Endothelial cell of umbilical vein (primary cell): Measurements from ENCODE around the gene KRTAP10-12. TPM values are rescaled to one million over a fixed set of nuclear protein-coding genes. Genes with fewer than 3 reads are reported as not detected.

ENCODE experiments used
- BruUV-seq: library from RNA; stranded (reverse); fragments of 400-500 nt; replicated peaks from 2 replicates; lab custom pipeline; 2021; lab: Mats Ljungman, UMichigan
- CTCF ChIA-PET: fragments of 300-600, 350-600 bp; sonication (Branson Sonifier 250); formaldehyde crosslinking; loops from one replicate; lab custom pipeline; 2021; ENCODE audit warnings: antibody characterized with exemption, inconsistent platforms; lab: Charles Lee
- POLR2A ChIA-PET: fragments of 300-600, 350-600 bp; sonication (Branson Sonifier 250); formaldehyde crosslinking; loops from one replicate; lab custom pipeline; 2021; ENCODE audit warnings: antibody characterized with exemption, inconsistent platforms; lab: Charles Lee
- DNase-seq: peaks from one replicate; pipeline ENCODE4 v3.0.0-alpha.2; 2011; ENCODE audit warnings: low read depth, low spot score
- FAIRE-seq: peaks from 2 replicates; lab custom pipeline; 2011; peaks lifted over from hg19 to GRCh38; lab: Jason Lieb, UNC
- H2AFZ ChIP-seq: 2 replicates; pipeline ENCODE4 v1.6.0; 2012; ENCODE audit warnings: low read depth, low read length, control low read depth, inconsistent platforms
- H3K27ac ChIP-seq: 2 replicates; pipeline ENCODE4 v1.5.1; 2011; ENCODE audit warnings: low read depth, mild to moderate bottlenecking, control low read depth, low read length, moderate library complexity; ENCODE audit not compliant: insufficient read depth
- H3K27me3 ChIP-seq, 2 experiments: 2 replicates each; pipeline versions ENCODE4 v1.6.0 to v1.6.1; 2011; ENCODE audit warnings: low read length in 2 of 2, mixed read lengths in 1 of 2; ENCODE audit not compliant: control insufficient read depth in 2 of 2, insufficient read depth in 2 of 2
- H3K36me3 ChIP-seq, 2 experiments: 2 replicates in 1 of 2; 3 replicates in 1 of 2; pipeline ENCODE4 v1.5.1; 2011; ENCODE audit warnings: low read length in 2 of 2, mild to moderate bottlenecking in 1 of 2, moderate library complexity in 1 of 2; ENCODE audit not compliant: control insufficient read depth in 2 of 2, insufficient read depth in 2 of 2; ENCODE audit errors: extremely low read depth in 1 of 2
- H3K4me1 ChIP-seq: 3 replicates; pipeline ENCODE4 v1.5.1; 2011; ENCODE audit warnings: mild to moderate bottlenecking, low read length; ENCODE audit not compliant: control insufficient read depth, insufficient read depth; ENCODE audit errors: extremely low read depth
- H3K4me2 ChIP-seq: 2 replicates; pipeline ENCODE4 v1.6.1; 2011; ENCODE audit warnings: low read length, control low read depth, mixed read lengths; ENCODE audit not compliant: insufficient read depth
- H3K4me3 ChIP-seq, 3 experiments: fragments of 200-600 bp in 1 of 3; sonication (generic), shearing (Covaris generic) in 1 of 3; replicated peaks in 1 of 3; 2 replicates each; pipeline ENCODE4 v1.5.1; 2011 to 2016; ENCODE audit warnings: control low read depth in 3 of 3, low read length in 3 of 3, mild to moderate bottlenecking in 2 of 3, inconsistent platforms in 1 of 3, low read depth in 1 of 3, moderate library complexity in 1 of 3; ENCODE audit not compliant: insufficient read depth in 1 of 3
- H3K79me2 ChIP-seq: 2 replicates; pipeline ENCODE4 v1.6.0; 2012; ENCODE audit warnings: low read length, inconsistent platforms; ENCODE audit not compliant: control insufficient read depth, insufficient read depth
- H3K9ac ChIP-seq: replicated peaks from 2 replicates; pipeline ENCODE3; 2011; ENCODE audit warnings: low read length, control low read depth; ENCODE audit not compliant: insufficient read depth; ENCODE audit errors: extremely low read depth
- H3K9me1 ChIP-seq: replicated peaks from 3 replicates; pipeline ENCODE4 v1.6.0; 2011; ENCODE audit warnings: mild to moderate bottlenecking, low read length; ENCODE audit not compliant: control insufficient read depth, insufficient read depth; ENCODE audit errors: extremely low read depth
- H3K9me3 ChIP-seq: replicated peaks from 2 replicates; pipeline ENCODE4 v1.5.1; 2012; ENCODE audit warnings: low read length, inconsistent platforms; ENCODE audit not compliant: control insufficient read depth, insufficient read depth
- H4K20me1 ChIP-seq: replicated peaks from 2 replicates; pipeline ENCODE3; 2011; ENCODE audit warnings: mild to moderate bottlenecking, low read length; ENCODE audit not compliant: control insufficient read depth, insufficient read depth; ENCODE audit errors: extremely low read depth
- EZH2 ChIP-seq: IDR thresholded peaks from 2 replicates; pipeline ENCODE4 v1.6.1; 2012; ENCODE audit warnings: borderline replicate concordance, low read depth, mild to moderate bottlenecking, moderate library complexity, low read length, inconsistent platforms; ENCODE audit not compliant: severe bottlenecking
- FOS ChIP-seq: IDR thresholded peaks from 2 replicates; pipeline ENCODE4 v1.6.1; 2011; ENCODE audit warnings: mild to moderate bottlenecking, low read length, moderate library complexity, borderline replicate concordance; ENCODE audit not compliant: insufficient read depth
- GATA2 ChIP-seq: IDR thresholded peaks from 2 replicates; pipeline ENCODE4 v1.7.0; 2011; ENCODE audit warnings: low read depth, mild to moderate bottlenecking, moderate library complexity, mixed read lengths, low read length; ENCODE audit not compliant: insufficient read length, insufficient read depth
- JUN ChIP-seq: IDR thresholded peaks from 2 replicates; pipeline ENCODE4 v1.6.1; 2011; ENCODE audit warnings: borderline replicate concordance, low read depth; ENCODE audit not compliant: insufficient read length, insufficient read depth
- MYC ChIP-seq: IDR thresholded peaks from one replicate; pipeline ENCODE4 v1.6.1; 2011; ENCODE audit warnings: mild to moderate bottlenecking, low read depth, low read length
- POLR2A ChIP-seq: IDR thresholded peaks from 2 replicates; pipeline ENCODE4 v1.6.1; 2012; ENCODE audit warnings: low read depth, mild to moderate bottlenecking, control low read depth, low read length
- POLR2AphosphoS5 ChIP-seq: IDR thresholded peaks from 2 replicates; pipeline ENCODE4 v1.6.1; 2012; ENCODE audit warnings: low read depth, mild to moderate bottlenecking, control low read depth, low read length, moderate library complexity; ENCODE audit not compliant: insufficient read depth
- dilution Hi-C: fragments of 300-500 bp; cut with MboI; formaldehyde crosslinking; loops from one replicate; pipeline ENCODE4 v1.15.0; 2019; ENCODE audit warnings: low sequenced_read_pairs; ENCODE audit not compliant: extremely low pct_ligation_motif_present
- intact Hi-C: fragments of 100-400 bp; cut with micrococcal nuclease; formaldehyde crosslinking; loops from one replicate; pipeline ENCODE4 v1.10.0; 2022
- polyA plus RNA-seq, 4 experiments: library from polyadenylated mRNA; depleted of rRNA in 3 of 4; stranded (reverse) in 3 of 4; unstranded in 1 of 4; fragments of >200 nt; gene quantifications; 2 replicates each; pipeline versions ENCODE4 v1.2.1 to v1.2.3, GENCODE V29; 2011 to 2012; ENCODE audit warnings: missing spikeins in 1 of 4
- total RNA-seq: library from RNA; stranded (reverse); gene quantifications from 2 replicates; pipeline ENCODE4 v1.2.3, GENCODE V29; 2021
- TF ChIP-seq, protein P1 (sequence below): IDR thresholded peaks from 2 replicates; pipeline ENCODE4 v1.6.1; 2011; ENCODE audit not compliant: insufficient read depth, insufficient read length
- TF ChIP-seq, protein P2 (sequence below), 2 donors: IDR thresholded peaks; 1 replicate in 1 of 2; 2 replicates in 1 of 2; pipeline ENCODE4 v1.5.1; 2011; ENCODE audit warnings: low read length in 2 of 2, mild to moderate bottlenecking in 2 of 2, moderate library complexity in 2 of 2, control low read depth in 1 of 2, inconsistent platforms in 1 of 2, low read depth in 1 of 2; ENCODE audit not compliant: insufficient read depth in 1 of 2; ENCODE audit errors: extremely low read depth in 1 of 2

KRTAP10-12 gene
- total and polyA plus RNA-seq, 2 donors (not counting 3 experiments of a cell fraction or from before 2014, with no cell fraction given): not detected

DNA sequence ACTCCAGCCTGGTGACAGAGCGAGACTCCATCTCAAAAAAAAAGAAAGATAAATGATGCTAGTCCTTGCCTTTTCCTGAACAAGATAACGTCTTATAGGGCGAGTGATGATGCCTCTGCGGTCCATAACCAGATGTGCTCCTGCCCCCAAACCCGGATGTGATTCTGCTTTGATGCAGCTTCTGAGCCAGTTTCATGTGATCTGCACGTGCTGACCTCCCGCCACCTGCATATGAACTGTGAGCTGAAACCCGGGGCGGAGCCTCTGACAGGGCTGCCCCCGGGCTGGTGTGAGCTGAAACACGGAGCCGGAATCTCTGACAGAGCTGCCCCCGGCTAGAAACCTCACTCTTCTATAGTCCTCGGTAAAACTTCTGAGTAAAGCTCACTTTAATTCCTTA, 43.8 kb upstream of the KRTAP10-12 start:
- POLR2A ChIA-PET: no interaction called here

More for the DNA sequence above, 43.8 kb upstream of the KRTAP10-12 start:
- no peaks in the 10 kb centered on the region for H3K27me3 ChIP-seq
- dilution Hi-C loops: no loop called here
- intact Hi-C loops: no loop called here
- H3K4me3 ChIP-seq: no peak overlapping the region
- H3K9me1 ChIP-seq: no peaks in the 10 kb centered on the region
- H3K4me2 ChIP-seq: no peak overlapping the region
- no peak overlapping the region for H3K27ac ChIP-seq
- no peaks in the 10 kb centered on the region for H3K79me2 ChIP-seq
- DNase-seq (no peak), FAIRE-seq (no peak)
- H3K4me1 ChIP-seq: no peaks in the 10 kb centered on the region
- BruUV-seq: no TSS peak
- no peaks in the 10 kb centered on the region for H4K20me1 ChIP-seq
- CTCF ChIA-PET: interaction anchor here (1.0 kb wide), 1 partner anchor 23 kb away, joined by 3 read pairs; no protein-coding TSS in a partner anchor
- H3K9me3 ChIP-seq: no peaks in the 10 kb centered on the region
- H2AFZ ChIP-seq: no peak overlapping the region
- H3K9ac ChIP-seq: no peak overlapping the region
- H3K36me3 ChIP-seq: no peaks in the 10 kb centered on the region
- TF ChIP-seq GATA2: no peak
- TF ChIP-seq FOS: no peak
- TF ChIP-seq, protein P1, sequence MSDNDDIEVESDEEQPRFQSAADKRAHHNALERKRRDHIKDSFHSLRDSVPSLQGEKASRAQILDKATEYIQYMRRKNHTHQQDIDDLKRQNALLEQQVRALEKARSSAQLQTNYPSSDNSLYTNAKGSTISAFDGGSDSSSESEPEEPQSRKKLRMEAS: no peak
- no peak for TF ChIP-seq JUN
- TF ChIP-seq, protein P2, sequence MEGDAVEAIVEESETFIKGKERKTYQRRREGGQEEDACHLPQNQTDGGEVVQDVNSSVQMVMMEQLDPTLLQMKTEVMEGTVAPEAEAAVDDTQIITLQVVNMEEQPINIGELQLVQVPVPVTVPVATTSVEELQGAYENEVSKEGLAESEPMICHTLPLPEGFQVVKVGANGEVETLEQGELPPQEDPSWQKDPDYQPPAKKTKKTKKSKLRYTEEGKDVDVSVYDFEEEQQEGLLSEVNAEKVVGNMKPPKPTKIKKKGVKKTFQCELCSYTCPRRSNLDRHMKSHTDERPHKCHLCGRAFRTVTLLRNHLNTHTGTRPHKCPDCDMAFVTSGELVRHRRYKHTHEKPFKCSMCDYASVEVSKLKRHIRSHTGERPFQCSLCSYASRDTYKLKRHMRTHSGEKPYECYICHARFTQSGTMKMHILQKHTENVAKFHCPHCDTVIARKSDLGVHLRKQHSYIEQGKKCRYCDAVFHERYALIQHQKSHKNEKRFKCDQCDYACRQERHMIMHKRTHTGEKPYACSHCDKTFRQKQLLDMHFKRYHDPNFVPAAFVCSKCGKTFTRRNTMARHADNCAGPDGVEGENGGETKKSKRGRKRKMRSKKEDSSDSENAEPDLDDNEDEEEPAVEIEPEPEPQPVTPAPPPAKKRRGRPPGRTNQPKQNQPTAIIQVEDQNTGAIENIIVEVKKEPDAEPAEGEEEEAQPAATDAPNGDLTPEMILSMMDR (IDR thresholded peaks at IDR 0.05; ENCODE audit: extremely low read depth in 1 of 2, insufficient read depth in 1 of 2, low read depth in 1 of 2, low read length in 2 of 2): no peak
- no peak for TF ChIP-seq POLR2A
- no peak for TF ChIP-seq MYC
- no peak for TF ChIP-seq POLR2AphosphoS5
- TF ChIP-seq EZH2: no peak
